ENCODE measurements around the gene RPL32. TPM values are rescaled to one million over a fixed set of nuclear protein-coding genes. Genes with fewer than 3 reads are reported as not detected.

Gene RPL32
- total and polyA plus RNA-seq, 9 of the 15 experiments (the other 6 are each of a cell fraction or from before 2014, with no cell fraction given): 2,738 to 6,200 (median 4,286) TPM

DNA sequence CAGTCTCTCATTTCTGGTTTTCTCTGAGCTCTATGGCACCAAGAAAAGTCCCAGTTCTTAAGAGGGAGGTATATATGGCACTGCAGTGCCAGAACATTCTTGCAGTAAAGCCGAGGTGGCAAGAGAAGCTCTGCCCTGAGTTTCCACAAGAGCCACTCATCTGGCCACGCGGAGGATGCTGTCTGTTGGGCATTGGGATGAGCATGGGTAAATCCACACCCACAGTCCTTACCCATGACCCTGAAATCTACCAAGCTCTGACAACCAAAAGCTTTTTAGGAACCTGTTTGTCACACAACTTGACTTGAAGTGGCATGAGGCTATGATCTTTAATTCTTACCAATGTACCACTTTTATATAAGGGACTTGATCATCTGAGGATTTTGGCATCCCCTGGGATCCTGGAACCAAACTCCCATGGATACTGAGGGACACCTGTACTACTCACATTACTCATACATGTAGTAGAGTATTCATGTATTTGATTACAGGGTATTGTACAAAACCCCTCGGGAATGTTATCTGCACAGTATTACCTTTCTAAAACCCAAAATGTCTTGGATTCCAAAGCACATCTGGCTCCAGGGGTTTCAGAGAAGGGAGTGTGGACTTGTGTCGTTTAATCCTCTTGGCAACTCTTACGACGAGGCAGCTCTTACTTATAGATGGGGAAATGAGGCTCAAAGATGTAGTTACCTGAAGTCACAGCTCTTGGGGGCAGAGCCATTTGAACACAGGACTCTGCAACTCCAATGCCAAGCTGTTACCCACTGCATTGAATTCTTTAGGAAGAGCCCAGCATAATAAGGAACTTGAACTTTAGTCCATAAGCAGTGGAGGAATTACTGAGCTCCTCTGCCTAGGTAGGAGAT, 8.8 kb downstream of the RPL32 start (continued):
- TF ChIP-seq, protein P1, sequence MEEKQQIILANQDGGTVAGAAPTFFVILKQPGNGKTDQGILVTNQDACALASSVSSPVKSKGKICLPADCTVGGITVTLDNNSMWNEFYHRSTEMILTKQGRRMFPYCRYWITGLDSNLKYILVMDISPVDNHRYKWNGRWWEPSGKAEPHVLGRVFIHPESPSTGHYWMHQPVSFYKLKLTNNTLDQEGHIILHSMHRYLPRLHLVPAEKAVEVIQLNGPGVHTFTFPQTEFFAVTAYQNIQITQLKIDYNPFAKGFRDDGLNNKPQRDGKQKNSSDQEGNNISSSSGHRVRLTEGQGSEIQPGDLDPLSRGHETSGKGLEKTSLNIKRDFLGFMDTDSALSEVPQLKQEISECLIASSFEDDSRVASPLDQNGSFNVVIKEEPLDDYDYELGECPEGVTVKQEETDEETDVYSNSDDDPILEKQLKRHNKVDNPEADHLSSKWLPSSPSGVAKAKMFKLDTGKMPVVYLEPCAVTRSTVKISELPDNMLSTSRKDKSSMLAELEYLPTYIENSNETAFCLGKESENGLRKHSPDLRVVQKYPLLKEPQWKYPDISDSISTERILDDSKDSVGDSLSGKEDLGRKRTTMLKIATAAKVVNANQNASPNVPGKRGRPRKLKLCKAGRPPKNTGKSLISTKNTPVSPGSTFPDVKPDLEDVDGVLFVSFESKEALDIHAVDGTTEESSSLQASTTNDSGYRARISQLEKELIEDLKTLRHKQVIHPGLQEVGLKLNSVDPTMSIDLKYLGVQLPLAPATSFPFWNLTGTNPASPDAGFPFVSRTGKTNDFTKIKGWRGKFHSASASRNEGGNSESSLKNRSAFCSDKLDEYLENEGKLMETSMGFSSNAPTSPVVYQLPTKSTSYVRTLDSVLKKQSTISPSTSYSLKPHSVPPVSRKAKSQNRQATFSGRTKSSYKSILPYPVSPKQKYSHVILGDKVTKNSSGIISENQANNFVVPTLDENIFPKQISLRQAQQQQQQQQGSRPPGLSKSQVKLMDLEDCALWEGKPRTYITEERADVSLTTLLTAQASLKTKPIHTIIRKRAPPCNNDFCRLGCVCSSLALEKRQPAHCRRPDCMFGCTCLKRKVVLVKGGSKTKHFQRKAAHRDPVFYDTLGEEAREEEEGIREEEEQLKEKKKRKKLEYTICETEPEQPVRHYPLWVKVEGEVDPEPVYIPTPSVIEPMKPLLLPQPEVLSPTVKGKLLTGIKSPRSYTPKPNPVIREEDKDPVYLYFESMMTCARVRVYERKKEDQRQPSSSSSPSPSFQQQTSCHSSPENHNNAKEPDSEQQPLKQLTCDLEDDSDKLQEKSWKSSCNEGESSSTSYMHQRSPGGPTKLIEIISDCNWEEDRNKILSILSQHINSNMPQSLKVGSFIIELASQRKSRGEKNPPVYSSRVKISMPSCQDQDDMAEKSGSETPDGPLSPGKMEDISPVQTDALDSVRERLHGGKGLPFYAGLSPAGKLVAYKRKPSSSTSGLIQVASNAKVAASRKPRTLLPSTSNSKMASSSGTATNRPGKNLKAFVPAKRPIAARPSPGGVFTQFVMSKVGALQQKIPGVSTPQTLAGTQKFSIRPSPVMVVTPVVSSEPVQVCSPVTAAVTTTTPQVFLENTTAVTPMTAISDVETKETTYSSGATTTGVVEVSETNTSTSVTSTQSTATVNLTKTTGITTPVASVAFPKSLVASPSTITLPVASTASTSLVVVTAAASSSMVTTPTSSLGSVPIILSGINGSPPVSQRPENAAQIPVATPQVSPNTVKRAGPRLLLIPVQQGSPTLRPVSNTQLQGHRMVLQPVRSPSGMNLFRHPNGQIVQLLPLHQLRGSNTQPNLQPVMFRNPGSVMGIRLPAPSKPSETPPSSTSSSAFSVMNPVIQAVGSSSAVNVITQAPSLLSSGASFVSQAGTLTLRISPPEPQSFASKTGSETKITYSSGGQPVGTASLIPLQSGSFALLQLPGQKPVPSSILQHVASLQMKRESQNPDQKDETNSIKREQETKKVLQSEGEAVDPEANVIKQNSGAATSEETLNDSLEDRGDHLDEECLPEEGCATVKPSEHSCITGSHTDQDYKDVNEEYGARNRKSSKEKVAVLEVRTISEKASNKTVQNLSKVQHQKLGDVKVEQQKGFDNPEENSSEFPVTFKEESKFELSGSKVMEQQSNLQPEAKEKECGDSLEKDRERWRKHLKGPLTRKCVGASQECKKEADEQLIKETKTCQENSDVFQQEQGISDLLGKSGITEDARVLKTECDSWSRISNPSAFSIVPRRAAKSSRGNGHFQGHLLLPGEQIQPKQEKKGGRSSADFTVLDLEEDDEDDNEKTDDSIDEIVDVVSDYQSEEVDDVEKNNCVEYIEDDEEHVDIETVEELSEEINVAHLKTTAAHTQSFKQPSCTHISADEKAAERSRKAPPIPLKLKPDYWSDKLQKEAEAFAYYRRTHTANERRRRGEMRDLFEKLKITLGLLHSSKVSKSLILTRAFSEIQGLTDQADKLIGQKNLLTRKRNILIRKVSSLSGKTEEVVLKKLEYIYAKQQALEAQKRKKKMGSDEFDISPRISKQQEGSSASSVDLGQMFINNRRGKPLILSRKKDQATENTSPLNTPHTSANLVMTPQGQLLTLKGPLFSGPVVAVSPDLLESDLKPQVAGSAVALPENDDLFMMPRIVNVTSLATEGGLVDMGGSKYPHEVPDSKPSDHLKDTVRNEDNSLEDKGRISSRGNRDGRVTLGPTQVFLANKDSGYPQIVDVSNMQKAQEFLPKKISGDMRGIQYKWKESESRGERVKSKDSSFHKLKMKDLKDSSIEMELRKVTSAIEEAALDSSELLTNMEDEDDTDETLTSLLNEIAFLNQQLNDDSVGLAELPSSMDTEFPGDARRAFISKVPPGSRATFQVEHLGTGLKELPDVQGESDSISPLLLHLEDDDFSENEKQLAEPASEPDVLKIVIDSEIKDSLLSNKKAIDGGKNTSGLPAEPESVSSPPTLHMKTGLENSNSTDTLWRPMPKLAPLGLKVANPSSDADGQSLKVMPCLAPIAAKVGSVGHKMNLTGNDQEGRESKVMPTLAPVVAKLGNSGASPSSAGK (IDR thresholded peaks at IDR 0.05): no peak
- TF ChIP-seq, protein P2, sequence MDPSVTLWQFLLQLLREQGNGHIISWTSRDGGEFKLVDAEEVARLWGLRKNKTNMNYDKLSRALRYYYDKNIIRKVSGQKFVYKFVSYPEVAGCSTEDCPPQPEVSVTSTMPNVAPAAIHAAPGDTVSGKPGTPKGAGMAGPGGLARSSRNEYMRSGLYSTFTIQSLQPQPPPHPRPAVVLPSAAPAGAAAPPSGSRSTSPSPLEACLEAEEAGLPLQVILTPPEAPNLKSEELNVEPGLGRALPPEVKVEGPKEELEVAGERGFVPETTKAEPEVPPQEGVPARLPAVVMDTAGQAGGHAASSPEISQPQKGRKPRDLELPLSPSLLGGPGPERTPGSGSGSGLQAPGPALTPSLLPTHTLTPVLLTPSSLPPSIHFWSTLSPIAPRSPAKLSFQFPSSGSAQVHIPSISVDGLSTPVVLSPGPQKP (CRISPR knock-in tag; IDR thresholded peaks at IDR 0.05): no peak
- no peak for TF ChIP-seq JUN (IDR thresholded peaks at IDR 0.05; ENCODE audit: borderline replicate concordance, low read depth, low read length)
- no peak for TF ChIP-seq JUN (CRISPR knock-in tag; IDR thresholded peaks at IDR 0.05; ENCODE audit: borderline replicate concordance)
- no peak for TF ChIP-seq MCM2 (IDR thresholded peaks at IDR 0.05; ENCODE audit: low read depth)
- TF ChIP-seq, protein P3, sequence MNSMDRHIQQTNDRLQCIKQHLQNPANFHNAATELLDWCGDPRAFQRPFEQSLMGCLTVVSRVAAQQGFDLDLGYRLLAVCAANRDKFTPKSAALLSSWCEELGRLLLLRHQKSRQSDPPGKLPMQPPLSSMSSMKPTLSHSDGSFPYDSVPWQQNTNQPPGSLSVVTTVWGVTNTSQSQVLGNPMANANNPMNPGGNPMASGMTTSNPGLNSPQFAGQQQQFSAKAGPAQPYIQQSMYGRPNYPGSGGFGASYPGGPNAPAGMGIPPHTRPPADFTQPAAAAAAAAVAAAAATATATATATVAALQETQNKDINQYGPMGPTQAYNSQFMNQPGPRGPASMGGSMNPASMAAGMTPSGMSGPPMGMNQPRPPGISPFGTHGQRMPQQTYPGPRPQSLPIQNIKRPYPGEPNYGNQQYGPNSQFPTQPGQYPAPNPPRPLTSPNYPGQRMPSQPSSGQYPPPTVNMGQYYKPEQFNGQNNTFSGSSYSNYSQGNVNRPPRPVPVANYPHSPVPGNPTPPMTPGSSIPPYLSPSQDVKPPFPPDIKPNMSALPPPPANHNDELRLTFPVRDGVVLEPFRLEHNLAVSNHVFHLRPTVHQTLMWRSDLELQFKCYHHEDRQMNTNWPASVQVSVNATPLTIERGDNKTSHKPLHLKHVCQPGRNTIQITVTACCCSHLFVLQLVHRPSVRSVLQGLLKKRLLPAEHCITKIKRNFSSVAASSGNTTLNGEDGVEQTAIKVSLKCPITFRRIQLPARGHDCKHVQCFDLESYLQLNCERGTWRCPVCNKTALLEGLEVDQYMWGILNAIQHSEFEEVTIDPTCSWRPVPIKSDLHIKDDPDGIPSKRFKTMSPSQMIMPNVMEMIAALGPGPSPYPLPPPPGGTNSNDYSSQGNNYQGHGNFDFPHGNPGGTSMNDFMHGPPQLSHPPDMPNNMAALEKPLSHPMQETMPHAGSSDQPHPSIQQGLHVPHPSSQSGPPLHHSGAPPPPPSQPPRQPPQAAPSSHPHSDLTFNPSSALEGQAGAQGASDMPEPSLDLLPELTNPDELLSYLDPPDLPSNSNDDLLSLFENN (IDR thresholded peaks at IDR 0.05; ENCODE audit: low read depth in 2 of 2, low read length in 2 of 2): no peak
- no peak for TF ChIP-seq ZNF174 (CRISPR knock-in tag; IDR thresholded peaks at IDR 0.05)
- TF ChIP-seq ZNF24 (IDR thresholded peaks at IDR 0.05): no peak
- no peak for TF ChIP-seq SRF (CRISPR knock-in tag; IDR thresholded peaks at IDR 0.05)
